Activated naive CD4-positive, alpha-beta T cell treated with anti-CD3 and anti-CD28 coated beads, Interleukin-2, amount 50 U/mL, for 72 hours (primary cell): Measurements from ENCODE around the gene COPS9. TPM values are rescaled to one million over a fixed set of nuclear protein-coding genes. Genes with fewer than 3 reads are reported as not detected.

Experiments used
- ATAC-seq, 2 donors: fragments of 150-1000 bp; cut with Tn5 transposase; 2 replicates each; pipeline ENCODE4 v1.10.0; 2021; ENCODE audit warnings: mild to moderate bottlenecking in 2 of 2, moderate library complexity in 2 of 2
- DNase-seq, 2 donors: peaks; one replicate each; pipeline ENCODE4 v3.0.0; 2021 to 2022; ENCODE audit warnings: low spot score in 2 of 2
- H3K27ac Mint-ChIP-seq, 2 donors: one replicate each; pipeline ENCODE4 v1.8.0; 2022; ENCODE audit warnings: mild to moderate bottlenecking in 2 of 2, mixed read lengths in 2 of 2
- H3K36me3 Mint-ChIP-seq, 2 donors: one replicate each; pipeline ENCODE4 v1.8.0; 2022; ENCODE audit warnings: mixed read lengths in 2 of 2
- H3K9me3 Mint-ChIP-seq, 2 donors: one replicate each; pipeline ENCODE4 v1.8.0; 2022; ENCODE audit warnings: mixed read lengths in 2 of 2
- total RNA-seq, 2 donors: library from RNA; stranded (reverse); gene quantifications; one replicate each; pipeline ENCODE4 v1.2.3, GENCODE V29; 2022

Gene COPS9
- total RNA-seq, 2 donors from 2014 or later, result 92.9 to 97.6 TPM

DNA sequence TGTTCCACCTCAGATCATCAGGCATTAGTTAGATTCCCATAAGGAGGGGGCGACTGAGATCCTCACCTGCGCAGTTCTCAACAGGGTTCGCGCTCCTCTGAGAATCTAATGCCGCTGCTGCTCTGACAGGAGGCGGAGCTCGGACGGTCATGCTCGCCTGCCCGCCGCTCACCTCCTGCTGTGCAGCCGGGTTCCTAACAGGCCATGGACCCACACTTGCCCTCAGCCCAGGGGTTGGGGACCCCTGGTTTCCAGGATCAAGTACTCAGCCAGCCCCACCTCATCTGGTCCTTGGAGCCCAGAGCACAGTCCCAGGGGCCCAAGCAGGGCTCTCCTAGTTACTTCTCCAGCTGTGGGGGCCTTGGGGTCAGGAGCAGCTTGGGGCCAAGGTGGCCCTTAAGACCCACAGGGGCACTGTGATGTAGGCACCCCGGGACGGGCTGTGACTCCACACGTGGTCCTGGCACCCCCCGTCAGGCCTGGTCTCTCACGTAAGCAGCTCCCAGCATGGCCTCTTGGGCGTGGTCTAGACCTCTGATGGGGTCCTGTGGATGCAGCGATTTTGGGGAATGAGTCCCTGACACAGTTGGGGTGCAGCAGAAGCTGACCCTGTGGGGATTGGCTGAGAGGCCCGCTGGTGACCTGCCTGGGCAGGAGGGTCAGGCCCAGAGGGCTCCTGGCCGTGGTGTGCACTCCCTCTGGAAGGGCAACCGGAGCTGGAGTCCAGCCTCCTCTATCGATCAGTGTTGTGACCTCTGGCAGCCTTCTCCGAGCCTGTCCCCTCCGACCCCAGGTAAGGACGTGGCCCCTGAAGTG is 32.6 kb upstream of the COPS9 start:
- no peak for ATAC-seq
- H3K9me3 Mint-ChIP-seq, result peaks cover 0 to 6% of the 10 kb centered on the region in 2 donors
- no peaks in the 10 kb centered on the region for H3K36me3 Mint-ChIP-seq
- DNase-seq, result no peak
- H3K27ac Mint-ChIP-seq, result no peak overlapping the region

GRCh38 chr2:240168041-240168440 is 31.9 kb upstream of the COPS9 start:
- H3K36me3 Mint-ChIP-seq, result no peaks in the 10 kb centered on the region
- H3K27ac Mint-ChIP-seq, result no peak overlapping the region
- peaks cover 0 to 6% of the 10 kb centered on the region in 2 donors for H3K9me3 Mint-ChIP-seq
- DNase-seq (no peak), ATAC-seq (no peak)

- no peak overlapping the region for H3K27ac Mint-ChIP-seq
- no peak for ATAC-seq
- peaks cover 0 to 6% of the 10 kb centered on the region in 2 donors for H3K9me3 Mint-ChIP-seq
Observed at GRCh38 chr2:240167588-240167880, 31.4 kb upstream of the COPS9 start.

GRCh38 chr2:240166761-240167587 is 30.9 kb upstream of the COPS9 start:
- H3K27ac Mint-ChIP-seq, result no peak overlapping the region
- H3K36me3 Mint-ChIP-seq, result no peaks in the 10 kb centered on the region
- DNase-seq (no peak), ATAC-seq (no peak)
- H3K9me3 Mint-ChIP-seq, result peaks cover 0 to 6% of the 10 kb centered on the region in 2 donors

More at GRCh38 chr2:240167588-240167880, 31.4 kb upstream of the COPS9 start:
- DNase-seq, result no peak
- H3K36me3 Mint-ChIP-seq, result no peaks in the 10 kb centered on the region

DNA sequence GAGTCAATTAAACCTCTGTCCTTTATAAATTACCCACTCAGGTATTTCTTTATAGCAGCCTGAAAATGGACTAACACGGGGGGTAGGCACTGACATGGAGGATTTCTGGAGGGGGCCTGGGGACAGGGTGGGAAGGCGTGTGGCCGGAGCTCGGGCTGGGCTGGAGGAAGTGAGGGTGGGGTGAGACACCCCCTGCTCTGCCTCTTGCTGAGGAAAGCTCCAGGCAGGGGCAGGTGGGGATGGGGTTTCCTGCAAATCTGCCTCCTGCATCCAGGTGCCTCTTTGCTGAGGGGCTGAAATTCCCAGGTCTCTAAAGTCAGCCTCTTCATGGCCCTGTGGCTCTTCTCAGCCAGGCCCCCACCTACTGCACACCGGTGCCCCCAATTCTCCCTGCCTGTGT is 30.1 kb upstream of the COPS9 start:
- Mint-ChIP-seq H3K27ac (no peak overlapping the region), H3K36me3 (no peaks in the 10 kb centered on the region), H3K9me3 (peaks cover 0 to 6% of the 10 kb centered on the region in 2 donors)
- no peak for DNase-seq
- ATAC-seq, result no peak

- no peak for DNase-seq
- peaks cover 0 to 6% of the 10 kb centered on the region in 2 donors for H3K9me3 Mint-ChIP-seq
- H3K36me3 Mint-ChIP-seq, result no peaks in the 10 kb centered on the region
- H3K27ac Mint-ChIP-seq, result no peak overlapping the region
- no peak for ATAC-seq
Observed at GRCh38 chr2:240165661-240166060, 29.6 kb upstream of the COPS9 start.

DNA sequence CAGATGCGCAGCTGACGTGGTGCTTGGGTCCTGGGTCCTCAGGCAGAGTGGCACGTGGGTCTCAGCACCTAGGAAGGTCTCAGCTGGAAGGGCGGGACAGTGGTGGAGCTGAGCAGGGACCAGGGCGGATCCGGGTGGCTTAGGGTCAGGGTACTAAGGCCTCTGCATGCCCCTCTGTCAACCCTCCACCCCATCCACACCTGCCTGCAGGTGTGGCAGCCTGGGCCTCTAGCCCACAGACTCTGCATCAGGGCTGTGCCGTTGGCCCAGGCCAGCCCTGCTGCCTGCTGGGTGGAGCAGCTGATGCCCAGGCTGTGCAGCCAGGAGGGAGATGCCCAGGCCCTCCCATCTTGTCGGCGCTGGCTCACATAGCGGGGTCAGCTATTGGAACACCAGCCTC is 28.9 kb upstream of the COPS9 start:
- no peaks in the 10 kb centered on the region for H3K36me3 Mint-ChIP-seq
- H3K27ac Mint-ChIP-seq, result no peak overlapping the region
- DNase-seq, result no peak
- peaks cover 0 to 6% of the 10 kb centered on the region in 2 donors for H3K9me3 Mint-ChIP-seq
- no peak for ATAC-seq

DNA sequence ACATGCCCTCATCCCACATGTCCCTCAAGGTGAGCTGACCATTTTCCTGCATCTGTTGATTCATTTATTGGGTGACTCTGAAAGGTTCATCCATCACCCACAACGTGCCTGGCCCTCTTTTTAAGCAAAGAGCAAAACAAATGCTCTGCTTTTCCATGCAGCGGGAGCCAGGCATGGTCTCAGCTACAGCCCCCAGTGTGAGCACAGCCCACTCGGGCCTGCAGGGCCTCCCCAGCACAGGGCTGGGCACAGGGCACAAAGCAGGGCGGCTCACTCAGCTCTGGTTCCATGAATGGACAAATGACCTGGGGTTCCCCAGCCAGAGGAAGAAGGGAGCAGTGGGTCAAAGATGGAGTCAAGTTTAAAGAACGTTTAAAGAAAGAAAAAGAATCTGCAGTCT is 28.5 kb upstream of the COPS9 start:
- Mint-ChIP-seq H3K9me3 (peaks cover 0 to 6% of the 10 kb centered on the region in 2 donors), H3K36me3 (no peaks in the 10 kb centered on the region), H3K27ac (no peak overlapping the region)
- ATAC-seq, result no peak
- DNase-seq, result no peak

DNA sequence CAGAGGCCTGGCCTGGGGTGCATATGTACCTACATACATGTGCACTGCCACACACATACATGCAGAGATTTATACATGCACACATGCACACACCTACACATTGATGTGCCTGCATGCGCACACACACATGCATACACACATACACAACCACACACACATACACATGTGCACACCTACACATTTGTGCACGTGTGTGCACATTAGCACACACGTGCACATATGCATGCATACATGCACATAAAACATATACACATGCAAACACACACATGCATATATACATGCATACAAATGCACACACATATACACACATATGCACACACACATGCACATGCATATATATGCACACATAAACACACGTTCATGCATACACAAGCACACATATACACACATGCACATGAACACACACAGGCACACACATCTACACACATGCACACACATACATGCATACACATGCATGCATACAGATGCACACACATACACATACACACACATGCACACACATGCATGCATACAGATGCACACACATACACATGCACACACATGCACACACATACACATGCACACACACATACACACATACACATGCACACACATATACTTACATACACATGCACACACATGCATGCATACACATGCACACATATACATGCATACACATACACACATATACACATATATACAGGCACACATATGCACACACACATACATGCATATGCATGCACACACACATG is 27.9 kb upstream of the COPS9 start:
- Mint-ChIP-seq H3K27ac (no peak overlapping the region), H3K9me3 (peaks cover 0 to 6% of the 10 kb centered on the region in 2 donors)
- ATAC-seq, result no peak

DNA sequence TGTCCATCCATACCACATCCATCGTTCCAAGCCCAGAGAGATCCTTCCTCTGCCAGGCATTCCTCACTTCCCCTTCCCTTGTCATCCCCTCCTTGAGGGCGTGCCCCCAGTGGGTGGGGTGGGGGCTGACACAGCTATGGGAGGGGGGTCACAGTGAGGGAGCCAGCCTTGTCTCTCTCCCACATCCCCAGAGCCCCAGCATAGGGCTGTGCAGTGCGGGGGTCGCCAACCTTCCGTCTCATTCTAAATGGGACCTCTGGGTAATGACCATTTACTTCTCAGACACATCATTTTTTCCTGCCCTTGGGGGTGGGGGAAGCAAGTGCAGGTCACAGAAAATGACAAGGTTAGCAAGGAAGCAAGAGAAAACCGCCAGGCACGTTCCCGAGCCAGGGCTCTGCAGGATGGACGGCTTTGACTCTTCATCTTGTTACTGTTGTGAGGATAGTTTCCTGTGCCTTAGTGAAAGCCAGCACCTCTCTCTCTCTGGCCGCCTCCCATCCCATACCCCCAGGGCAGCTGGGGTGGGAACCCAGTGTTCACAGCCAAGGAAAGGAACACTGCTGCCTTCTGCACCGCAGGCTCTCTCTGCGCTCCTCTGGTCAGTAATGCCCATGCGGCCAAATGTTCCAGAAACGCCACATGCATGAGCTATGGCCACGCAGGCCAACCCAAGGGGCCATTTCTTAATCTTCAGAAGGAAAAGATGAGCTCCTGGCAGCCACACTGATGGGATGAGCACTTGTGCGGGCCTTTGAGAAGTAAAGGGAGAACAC is 27.0 kb upstream of the COPS9 start:
- peak overlapping the region in 1 of 2 donors; percentile 30 for H3K27ac Mint-ChIP-seq
- peaks cover 0 to 6% of the 10 kb centered on the region in 2 donors for H3K9me3 Mint-ChIP-seq
- DNase-seq (no peak), ATAC-seq (no peak)
- no peaks in the 10 kb centered on the region for H3K36me3 Mint-ChIP-seq

More for the DNA sequence above, 27.9 kb upstream of the COPS9 start:
- no peaks in the 10 kb centered on the region for H3K36me3 Mint-ChIP-seq
- DNase-seq, result no peak

- ATAC-seq (no peak), DNase-seq (no peak)
- no peaks in the 10 kb centered on the region for H3K36me3 Mint-ChIP-seq
- H3K27ac Mint-ChIP-seq, result no peak overlapping the region
- peaks cover 0 to 6% of the 10 kb centered on the region in 2 donors for H3K9me3 Mint-ChIP-seq
Observed at GRCh38 chr2:240162531-240162930, 26.4 kb upstream of the COPS9 start.

- ATAC-seq (no peak), DNase-seq (no peak)
- H3K36me3 Mint-ChIP-seq, result no peaks in the 10 kb centered on the region
- peaks cover 0 to 6% of the 10 kb centered on the region in 2 donors for H3K9me3 Mint-ChIP-seq
- peak overlapping the region in 1 of 2 donors; percentile 52 for H3K27ac Mint-ChIP-seq
Observed at GRCh38 chr2:240162032-240162431, 25.9 kb upstream of the COPS9 start.

GRCh38 chr2:240161087-240161750 is 25.1 kb upstream of the COPS9 start:
- Mint-ChIP-seq H3K27ac (no peak overlapping the region), H3K9me3 (peaks cover 0 to 6% of the 10 kb centered on the region in 2 donors), H3K36me3 (no peaks in the 10 kb centered on the region)
- ATAC-seq (no peak), DNase-seq (no peak)

DNA sequence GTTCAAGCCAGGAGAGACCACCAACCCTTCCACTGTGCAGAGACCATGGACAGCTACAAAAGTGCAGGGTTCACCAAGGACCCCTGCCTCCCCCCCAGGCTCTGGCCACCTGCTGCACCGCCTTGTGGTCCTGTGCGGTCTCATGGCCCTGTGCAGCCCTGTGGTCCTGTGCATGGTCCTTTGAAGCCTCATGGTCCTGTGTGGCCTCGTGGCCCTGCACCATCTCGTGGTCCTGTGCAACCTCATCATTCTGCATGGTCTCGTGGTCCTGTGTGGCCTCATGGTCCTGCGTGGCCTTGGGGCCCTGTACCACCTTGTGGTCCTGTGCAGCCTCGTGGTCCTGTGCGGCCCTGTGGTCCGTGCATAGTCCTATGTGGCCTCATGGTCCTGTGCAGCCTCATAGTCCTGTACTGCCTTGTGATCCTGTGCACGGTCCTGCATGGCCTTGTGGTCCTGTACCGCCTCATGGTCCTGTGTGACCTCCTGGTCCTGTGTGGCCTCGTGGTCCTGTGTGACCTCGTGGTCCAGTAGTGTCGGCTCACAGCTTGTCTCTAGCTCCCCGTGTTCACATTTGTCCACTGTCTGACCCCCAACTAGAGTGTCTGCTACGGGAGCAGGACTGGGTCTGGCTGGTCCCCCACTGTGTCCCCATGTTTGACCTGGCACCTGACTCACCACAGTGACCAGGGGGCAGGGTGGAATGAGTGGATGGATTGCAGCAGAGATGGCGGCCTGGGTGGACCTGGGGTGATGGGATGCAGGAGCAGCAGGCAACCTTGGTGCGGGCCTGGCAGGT is 24.4 kb upstream of the COPS9 start:
- no peaks in the 10 kb centered on the region for H3K36me3 Mint-ChIP-seq
- peak overlapping the region in 1 of 2 donors; percentile 73 for H3K27ac Mint-ChIP-seq
- peaks cover 0 to 6% of the 10 kb centered on the region in 2 donors for H3K9me3 Mint-ChIP-seq
- no peak for DNase-seq
- peak in 1 of 2 donors; percentile 5 for ATAC-seq

DNA sequence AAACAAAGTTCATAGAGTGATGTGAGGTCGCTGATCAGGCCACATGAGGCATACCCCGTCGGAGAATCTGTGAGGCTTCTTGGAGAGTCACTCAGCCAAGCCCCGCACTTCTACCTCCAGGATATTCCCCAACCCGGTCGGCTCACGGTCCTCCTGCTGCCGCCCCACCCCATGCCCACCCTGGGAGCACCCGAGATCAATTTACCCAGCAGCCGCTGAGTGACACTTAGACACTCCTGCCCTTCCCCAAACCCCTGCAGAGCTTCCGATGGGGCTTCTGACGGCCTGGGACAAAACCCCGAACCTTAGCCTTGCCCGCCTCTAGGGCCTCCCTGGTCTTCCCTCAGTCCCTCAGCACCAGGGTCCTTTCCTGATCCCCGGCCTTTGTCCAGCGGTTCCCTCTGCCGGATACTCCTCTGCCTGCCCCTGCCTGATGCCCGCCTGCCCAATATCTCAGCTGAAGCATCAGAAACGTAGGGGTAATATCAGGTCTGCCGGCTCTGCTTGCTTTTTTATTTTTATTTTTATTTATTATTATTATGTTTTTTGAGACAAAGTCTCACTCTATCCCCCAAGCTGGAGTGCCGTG is 23.2 kb upstream of the COPS9 start:
- no peak for ATAC-seq
- no peak overlapping the region for H3K27ac Mint-ChIP-seq
- peaks cover 0 to 6% of the 10 kb centered on the region in 2 donors for H3K9me3 Mint-ChIP-seq
- H3K36me3 Mint-ChIP-seq, result no peaks in the 10 kb centered on the region
- no peak for DNase-seq
